H1 (cell line): ENCODE data around the gene MED23. TPM values are rescaled to one million over a fixed set of nuclear protein-coding genes. Genes with fewer than 3 reads are reported as not detected.

Experiments
- CTCF ChIA-PET: fragments of 300-600 bp; sonication (Branson Sonifier 250); formaldehyde crosslinking; loops from one replicate; lab custom pipeline; 2021; ENCODE audit not compliant: partially characterized antibody; lab: Charles Lee
- POLR2A ChIA-PET: fragments of 300-600 bp; sonication (Branson Sonifier 250); formaldehyde crosslinking; loops from one replicate; lab custom pipeline; 2021; ENCODE audit warnings: inconsistent platforms; ENCODE audit not compliant: partially characterized antibody; lab: Charles Lee
- DNase-seq, 2 experiments: peaks; one replicate each; pipeline versions ENCODE4 v3.0.0 to v3.0.0-alpha.2; 2010 to 2022; ENCODE audit warnings: low spot score in 2 of 2, low read depth in 1 of 2, mixed read lengths in 1 of 2
- FAIRE-seq: peaks from 2 replicates; lab custom pipeline; 2011; peaks lifted over from hg19 to GRCh38; lab: Jason Lieb, UNC
- H2AFZ ChIP-seq: 2 replicates; pipeline ENCODE4 v1.8.1; 2012; ENCODE audit warnings: low read length, inconsistent platforms
- H2AK5ac ChIP-seq: 2 replicates; pipeline ENCODE4 v1.6.1; 2013; ENCODE audit warnings: low read depth, low read length
- H2BK120ac ChIP-seq: replicated peaks from 2 replicates; pipeline ENCODE3; 2013; ENCODE audit warnings: low read depth, low read length, inconsistent platforms
- H2BK12ac ChIP-seq: 2 replicates; pipeline ENCODE4 v1.6.1; 2013; ENCODE audit warnings: low read depth, low read length
- H2BK15ac ChIP-seq: 2 replicates; pipeline ENCODE4 v1.6.1; 2013; ENCODE audit warnings: low read length
- H2BK20ac ChIP-seq: 2 replicates; pipeline ENCODE4 v1.6.1; 2013; ENCODE audit warnings: low read length
- H2BK5ac ChIP-seq: 2 replicates; pipeline ENCODE4 v1.6.1; 2013; ENCODE audit warnings: low read depth, low read length
- H3K14ac ChIP-seq: 2 replicates; pipeline ENCODE4 v1.6.1; 2013; ENCODE audit warnings: inconsistent platforms; ENCODE audit not compliant: insufficient read length
- H3K18ac ChIP-seq: 2 replicates; pipeline ENCODE4 v1.6.1; 2013; ENCODE audit warnings: low read length; ENCODE audit errors: extremely low read depth
- H3K23ac ChIP-seq: 2 replicates; pipeline ENCODE4 v1.6.1; 2013; ENCODE audit warnings: inconsistent platforms; ENCODE audit not compliant: insufficient read length
- H3K23me2 ChIP-seq: 2 replicates; pipeline ENCODE4 v1.6.1; 2013; ENCODE audit warnings: low read depth, low read length
- H3K27ac ChIP-seq: 2 replicates; pipeline ENCODE4 v1.6.1; 2011; ENCODE audit warnings: low read depth, low read length, inconsistent platforms
- H3K27me3 ChIP-seq, 4 experiments: replicated peaks in 1 of 4; 1 replicate in 1 of 4; 2 replicates in 3 of 4; pipeline versions ENCODE4 v1.6.1 to v1.8.1; 2011 to 2013; ENCODE audit warnings: low read length in 3 of 4, mild to moderate bottlenecking in 3 of 4, inconsistent platforms in 2 of 4, mixed read lengths in 2 of 4, moderate library complexity in 1 of 4; ENCODE audit not compliant: control insufficient read depth in 3 of 4, insufficient read depth in 3 of 4; ENCODE audit errors: extremely low read depth in 1 of 4
- H3K36me3 ChIP-seq, 4 experiments: 2 replicates each; pipeline versions ENCODE4 v1.6.1 to v1.8.1; 2011 to 2013; ENCODE audit warnings: mild to moderate bottlenecking in 4 of 4, low read length in 3 of 4, moderate library complexity in 2 of 4, control low read depth in 1 of 4, inconsistent platforms in 1 of 4; ENCODE audit not compliant: insufficient read depth in 4 of 4, control insufficient read depth in 2 of 4
- H3K4ac ChIP-seq: replicated peaks from 2 replicates; pipeline ENCODE3; 2013; ENCODE audit warnings: low read length, low read depth, mixed read lengths, inconsistent platforms; ENCODE audit not compliant: insufficient read length
- H3K4me1 ChIP-seq, 4 experiments: replicated peaks in 1 of 4; 1 replicate in 1 of 4; 2 replicates in 3 of 4; pipeline versions ENCODE4 v1.6.1 to v1.8.1; 2011 to 2013; ENCODE audit warnings: low read length in 3 of 4, inconsistent platforms in 2 of 4, mixed read lengths in 1 of 4; ENCODE audit not compliant: insufficient read depth in 4 of 4, control insufficient read depth in 3 of 4
- H3K4me2 ChIP-seq, 2 experiments: 2 replicates each; pipeline versions ENCODE4 v1.6.1 to v1.8.1; 2011 to 2013; ENCODE audit warnings: low read depth in 2 of 2, low read length in 2 of 2, control low read depth in 1 of 2, inconsistent platforms in 1 of 2, mild to moderate bottlenecking in 1 of 2; ENCODE audit not compliant: insufficient read depth in 1 of 2
- H3K4me3 ChIP-seq, 4 experiments: fragments of 200-600, 300-600 bp in 1 of 4; sonication (generic), shearing (Covaris generic), sonication (Bioruptor Twin) in 1 of 4; 2 replicates each; pipeline versions ENCODE4 v1.5.1 to v1.8.1; 2011 to 2016; ENCODE audit warnings: low read length in 4 of 4, low read depth in 3 of 4, control low read depth in 2 of 4, inconsistent platforms in 2 of 4, mild to moderate bottlenecking in 2 of 4, mixed read lengths in 1 of 4, moderate library complexity in 1 of 4; ENCODE audit not compliant: insufficient read depth in 2 of 4; ENCODE audit errors: extremely low read depth in 1 of 4
- H3K56ac ChIP-seq: replicated peaks from 2 replicates; pipeline ENCODE3; 2013; ENCODE audit warnings: low read depth, mild to moderate bottlenecking, mixed read lengths, low read length, inconsistent platforms; ENCODE audit not compliant: insufficient read length
- H3K79me1 ChIP-seq: 2 replicates; pipeline ENCODE4 v1.6.1; 2013; ENCODE audit warnings: low read depth, low read length, control low read depth
- H3K79me2 ChIP-seq, 2 experiments: 2 replicates each; pipeline versions ENCODE4 v1.6.1 to v1.8.1; 2012 to 2013; ENCODE audit warnings: low read length in 2 of 2, mild to moderate bottlenecking in 2 of 2, inconsistent platforms in 1 of 2; ENCODE audit not compliant: insufficient read depth in 2 of 2, control insufficient read depth in 1 of 2
- H3K9ac ChIP-seq, 4 experiments: replicated peaks in 1 of 4; 1 replicate in 1 of 4; 2 replicates in 3 of 4; pipeline versions ENCODE4 v1.6.1 to v1.8.1; 2011 to 2013; ENCODE audit warnings: low read depth in 3 of 4, low read length in 3 of 4, control low read depth in 2 of 4, mild to moderate bottlenecking in 2 of 4, moderate library complexity in 2 of 4, inconsistent platforms in 1 of 4; ENCODE audit errors: extremely low read depth in 1 of 4
- H3K9me3 ChIP-seq, 2 experiments: 2 replicates each; pipeline versions ENCODE4 v1.6.1 to v1.8.1; 2012 to 2013; ENCODE audit warnings: mild to moderate bottlenecking in 2 of 2, moderate library complexity in 2 of 2, control low read depth in 1 of 2, inconsistent platforms in 1 of 2, low read depth in 1 of 2, low read length in 1 of 2, mixed read lengths in 1 of 2; ENCODE audit not compliant: insufficient read depth in 2 of 2
- H4K20me1 ChIP-seq, 2 experiments: replicated peaks in 1 of 2; 2 replicates each; pipeline versions ENCODE3 to v1.8.1; 2011 to 2013; ENCODE audit warnings: inconsistent platforms in 2 of 2, low read length in 2 of 2, mild to moderate bottlenecking in 1 of 2; ENCODE audit not compliant: insufficient read depth in 2 of 2, control insufficient read depth in 1 of 2
- H4K5ac ChIP-seq: 2 replicates; pipeline ENCODE4 v1.6.1; 2013; ENCODE audit warnings: low read length, low read depth, mixed read lengths, inconsistent platforms; ENCODE audit not compliant: insufficient read length
- H4K8ac ChIP-seq: 2 replicates; pipeline ENCODE4 v1.8.0; 2013; ENCODE audit warnings: mild to moderate bottlenecking, moderate library complexity, low read length, inconsistent platforms; ENCODE audit not compliant: insufficient read depth; ENCODE audit errors: extremely low read depth
- H4K91ac ChIP-seq: replicated peaks from 2 replicates; pipeline ENCODE3; 2013; ENCODE audit warnings: low read length, mixed read lengths, inconsistent platforms; ENCODE audit not compliant: insufficient read length
- PHF8 ChIP-seq: fragments of 200-600 bp; sonication (generic); conservative IDR thresholded peaks from 2 replicates; pipeline ENCODE4 v1.7.1; 2012; ENCODE audit warnings: low read depth, mild to moderate bottlenecking, inconsistent platforms, low read length, moderate library complexity
- RNF2 ChIP-seq: fragments of 200-900, 300-1000 bp; sonication (generic); IDR thresholded peaks from 2 replicates; pipeline ENCODE4 v1.7.1; 2016; ENCODE audit warnings: borderline replicate concordance, low read depth, mild to moderate bottlenecking, antibody characterized with exemption, low read length; ENCODE audit not compliant: poor library complexity, severe bottlenecking; ENCODE audit errors: missing control alignments
- SIX5 ChIP-seq: IDR thresholded peaks from 2 replicates; pipeline ENCODE4 v1.6.1; 2011; ENCODE audit warnings: mild to moderate bottlenecking, low read depth, low read length
- WGBS, 2 experiments: shearing (Covaris generic) in 1 of 2; methylation state at CpG; one replicate each; pipeline versions ENCODE4 v1.1.6 to v1.1.7; 2013 to 2015; ENCODE audit warnings: low lambda C conversion rate in 2 of 2, mixed read lengths in 2 of 2, inconsistent platforms in 1 of 2, low coverage in 1 of 2, missing lambda C conversion rate in 1 of 2; ENCODE audit not compliant: insufficient replicate concordance in 2 of 2, insufficient coverage in 1 of 2, insufficient read length in 1 of 2; ENCODE audit errors: extremely low coverage in 1 of 2, missing lambda C conversion rate in 1 of 2; 5-methylcytosine and 5-hydroxymethylcytosine counted together
- polyA plus RNA-seq, 7 experiments: library from polyadenylated mRNA; depleted of rRNA in 3 of 7; stranded (reverse) in 5 of 7; unstranded in 2 of 7; fragments of >200 nt in 5 of 7; fragments of 200-250 nt in 2 of 7; gene quantifications; 1 replicate in 5 of 7; 2 replicates in 1 of 7; 4 replicates in 1 of 7; pipeline versions ENCODE4 v1.2.1 to v1.2.3, GENCODE V29; 2011 to 2013; ENCODE audit warnings: missing spikeins in 2 of 7, mixed read lengths in 2 of 7
- total RNA-seq: library from RNA; stranded (reverse); fragmentation: NEBNext Ultra II Directional; extraction: Animal tissue kit (Norgen Biotek cat#: 25700); gene quantifications from 2 replicates; pipeline ENCODE4 v1.2.1, GENCODE V29; 2021
- TF ChIP-seq, protein P1 (sequence below): IDR thresholded peaks from 2 replicates; pipeline ENCODE4 v1.6.1; 2011; ENCODE audit warnings: low read depth, mild to moderate bottlenecking, low read length; ENCODE audit not compliant: insufficient read depth

The MED23 gene
- total and polyA plus RNA-seq, 2 of the 8 experiments (the other 6 are each of a cell fraction or from before 2014, with no cell fraction given), result 10.5 to 13.0 TPM

DNA sequence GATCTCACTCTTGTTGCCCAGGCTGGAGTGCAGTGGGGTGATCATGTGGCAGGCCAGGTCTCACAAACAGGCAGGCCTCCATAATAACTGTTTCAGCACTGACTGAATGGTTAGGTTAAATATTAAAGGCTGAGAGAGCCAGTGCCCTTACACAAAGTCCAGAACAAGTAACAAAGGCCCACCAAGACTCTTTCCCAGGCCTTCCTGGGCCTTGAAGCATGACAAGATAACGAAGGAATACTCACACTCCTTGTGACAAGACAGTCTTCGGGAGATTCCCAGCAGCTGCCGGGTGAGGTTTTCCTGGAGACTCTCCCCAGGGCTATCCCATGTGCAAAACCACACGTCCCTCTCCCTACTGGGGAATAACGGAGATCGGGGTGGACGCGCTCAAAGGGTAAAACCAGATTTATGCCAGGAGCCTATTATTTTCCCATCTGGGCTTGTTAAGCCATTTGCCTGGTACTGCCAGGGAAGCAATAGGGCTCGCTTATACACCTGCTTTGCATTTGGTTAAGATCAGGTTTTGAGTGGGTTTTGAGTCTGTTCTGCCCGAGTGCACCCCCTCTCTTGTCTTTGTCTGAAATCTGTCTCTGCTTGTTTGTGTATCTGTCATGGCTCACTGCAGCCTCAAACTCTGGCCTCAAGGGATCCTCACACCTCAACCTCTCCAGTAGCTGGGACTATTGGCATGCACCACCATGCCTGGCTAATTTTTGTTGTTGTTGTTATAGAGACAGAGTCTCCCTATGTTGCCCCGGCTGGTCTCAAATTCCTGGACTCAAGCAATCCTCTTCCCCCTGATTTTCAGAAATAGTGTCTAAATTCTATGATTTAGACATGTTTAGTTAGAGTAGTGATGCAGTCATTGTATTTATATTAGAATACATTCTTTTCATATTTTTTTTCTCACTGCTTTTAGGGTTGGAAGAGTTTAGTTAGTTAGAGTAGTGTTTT lies 7.6 kb upstream of the MED23 start:
- Histone ChIP-seq H2BK5ac (no peak overlapping the region), H3K9ac (no peak overlapping the region), H3K18ac (no peak overlapping the region), H4K8ac (no peak overlapping the region), H3K4me3 (no peak overlapping the region), H2BK20ac (no peak overlapping the region), H3K4ac (no peak overlapping the region), H3K36me3 (no peaks in the 10 kb centered on the region), H3K27me3 (no peaks in the 10 kb centered on the region), H3K23me2 (no peaks in the 10 kb centered on the region), H2BK12ac (no peak overlapping the region), H3K27ac (no peak overlapping the region), H3K14ac (no peak overlapping the region), H3K4me2 (no peak overlapping the region), H4K5ac (no peak overlapping the region), H4K20me1 (no peaks in the 10 kb centered on the region), H2AK5ac (no peak overlapping the region), H2BK120ac (no peak overlapping the region), H2BK15ac (no peak overlapping the region), H3K79me2 (no peaks in the 10 kb centered on the region), H4K91ac (no peak overlapping the region), H3K56ac (no peak overlapping the region), H3K79me1 (no peaks in the 10 kb centered on the region), H3K9me3 (no peaks in the 10 kb centered on the region), H2AFZ (no peak overlapping the region), H3K23ac (no peak overlapping the region), H3K4me1 (no peaks in the 10 kb centered on the region)
- FAIRE-seq (no peak), DNase-seq (no peak)
- 88% methylated on average over 11 of the region's 11 CpGs; no CpG with 5 or more reads in 1 of the 2 experiments for WGBS, 2 experiments
- ChIA-PET CTCF (interaction anchor here (0.6 to 5.4 kb wide), 5 partner anchors 7 to 515 kb away, joined by 3 to 41 read pairs (median 3); partner anchors contain the start of gene MED23), POLR2A (no interaction called here)
- TF ChIP-seq, protein P1, sequence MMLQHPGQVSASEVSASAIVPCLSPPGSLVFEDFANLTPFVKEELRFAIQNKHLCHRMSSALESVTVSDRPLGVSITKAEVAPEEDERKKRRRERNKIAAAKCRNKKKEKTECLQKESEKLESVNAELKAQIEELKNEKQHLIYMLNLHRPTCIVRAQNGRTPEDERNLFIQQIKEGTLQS, result no peak
- TF ChIP-seq PHF8 (no peak), RNF2 (no peak), SIX5 (no peak)
